ENCODE measurements around the gene KIF16B. TPM values are rescaled to one million over a fixed set of nuclear protein-coding genes. Genes with fewer than 3 reads are reported as not detected.

The KIF16B gene
- total RNA-seq, 1 experiment from 2014 or later = 7.6 TPM

GRCh38 chr20:16314748-16315159, 258.5 kb downstream of the KIF16B start:
- Mint-ChIP-seq H3K4me1 (no peaks in the 10 kb centered on the region), H3K4me3 (no peak overlapping the region), H3K27me3 (ENCODE audit: low read depth) (no peaks in the 10 kb centered on the region), H3K9me3 (peaks cover 7% of the 10 kb centered on the region; the same call in 1 of the 2 replicates), H3K27ac (no peak overlapping the region), H3K36me3 (peaks cover 4% of the 10 kb centered on the region)
- CTCF ChIA-PET = no interaction called here
- no peak for ATAC-seq
- POLR2A ChIA-PET = no interaction called here
- no peak for DNase-seq (ENCODE audit: low spot score)
- TF ChIP-seq TEAD4 (CRISPR knock-in tag; IDR thresholded peaks at IDR 0.05) (no peak), ESRRA (CRISPR knock-in tag; IDR thresholded peaks at IDR 0.05; ENCODE audit: borderline replicate concordance) (no peak), NFE2L1 (CRISPR knock-in tag; IDR thresholded peaks at IDR 0.05) (no peak), ZNF396 (CRISPR knock-in tag; IDR thresholded peaks at IDR 0.05; ENCODE audit: borderline replicate concordance) (no peak), IRF1 (CRISPR knock-in tag; IDR thresholded peaks at IDR 0.05) (no peak), TCF7 (CRISPR knock-in tag; IDR thresholded peaks at IDR 0.05; ENCODE audit: low read depth) (no peak), PREB (CRISPR knock-in tag; IDR thresholded peaks at IDR 0.05; ENCODE audit: borderline replicate concordance) (no peak), OVOL2 (CRISPR knock-in tag; IDR thresholded peaks at IDR 0.05; ENCODE audit: borderline replicate concordance) (no peak), ZNF317 (CRISPR knock-in tag; IDR thresholded peaks at IDR 0.05; ENCODE audit: borderline replicate concordance, low read depth) (no peak), ZNF425 (CRISPR knock-in tag; conservative IDR thresholded peaks at IDR 0.05) (no peak), FOXJ3 (CRISPR knock-in tag; IDR thresholded peaks at IDR 0.05; ENCODE audit: borderline replicate concordance) (no peak), ZNF281 (CRISPR knock-in tag; IDR thresholded peaks at IDR 0.05) (no peak), AFF4 (CRISPR knock-in tag; IDR thresholded peaks at IDR 0.05; ENCODE audit: borderline replicate concordance) (no peak), GRHL2 (CRISPR knock-in tag; IDR thresholded peaks at IDR 0.05; ENCODE audit: insufficient replicate concordance, severe bottlenecking) (no peak), NR3C1 (CRISPR knock-in tag; conservative IDR thresholded peaks at IDR 0.05; ENCODE audit: low read depth) (no peak), SP1 (CRISPR knock-in tag; conservative IDR thresholded peaks at IDR 0.05) (no peak), CREB1 (CRISPR knock-in tag; IDR thresholded peaks at IDR 0.05) (no peak), MLX (CRISPR knock-in tag; IDR thresholded peaks at IDR 0.05) (no peak)

Measured in WTC11 (cell line).